HepG2 (cell line): ENCODE results near the gene RPLP2. TPM values are rescaled to one million over a fixed set of nuclear protein-coding genes. Genes with fewer than 3 reads are reported as not detected.
A peak's percentile ranks its signal among the peaks of the same experiment; 100 is the strongest.

Experiments used
- AKNA ChIP-seq: sonication (generic); formaldehyde crosslinking; IDR thresholded peaks from 2 replicates; pipeline ENCODE4 v1.4.0; 2020; ENCODE audit warnings: missing genetic modification reagents, borderline replicate concordance
- ATM ChIP-seq: fragments of 450-650 bp; IDR thresholded peaks from 2 replicates; pipeline ENCODE4 v1.7.1; 2017; ENCODE audit warnings: mild to moderate bottlenecking, borderline replicate concordance
- DNMT3B ChIP-seq: conservative IDR thresholded peaks from 2 replicates; pipeline ENCODE4 v1.6.1; 2016; ENCODE audit warnings: missing biosample characterization, control low read depth
- HNRNPL ChIP-seq: fragments of 200-400 bp; formaldehyde crosslinking; IDR thresholded peaks from 2 replicates; pipeline ENCODE4 v1.6.1; 2017; ENCODE audit warnings: mild to moderate bottlenecking, low read depth, low read length
- ISX ChIP-seq: sonication (generic); formaldehyde crosslinking; conservative IDR thresholded peaks from 2 replicates; pipeline ENCODE4 v1.5.0; 2020; ENCODE audit warnings: missing genetic modification reagents
- MEIS2 ChIP-seq: sonication (generic); formaldehyde crosslinking; IDR thresholded peaks from 2 replicates; pipeline ENCODE4 v1.9.0; 2021; ENCODE audit warnings: mild to moderate bottlenecking, missing genetic modification reagents
- NFYC ChIP-seq: IDR thresholded peaks from 2 replicates; pipeline ENCODE4 v1.6.1; 2016; ENCODE audit warnings: missing genetic modification reagents, missing compliant biosample characterization
- PRMT3 ChIP-seq: sonication (generic); formaldehyde crosslinking; IDR thresholded peaks from 2 replicates; pipeline ENCODE4 v1.8.1; 2022; ENCODE audit warnings: low read depth, mild to moderate bottlenecking, moderate library complexity, missing genetic modification reagents, borderline replicate concordance
- SNAI1 ChIP-seq: sonication (generic); formaldehyde crosslinking; IDR thresholded peaks from 2 replicates; pipeline ENCODE4 v1.5.0; 2020; ENCODE audit warnings: mild to moderate bottlenecking, missing genetic modification reagents, borderline replicate concordance
- TBX2 ChIP-seq: sonication (generic); formaldehyde crosslinking; IDR thresholded peaks from 2 replicates; pipeline ENCODE4 v1.5.0; 2020; ENCODE audit warnings: missing genetic modification reagents, mild to moderate bottlenecking, borderline replicate concordance
- THYN1 ChIP-seq: sonication (generic); formaldehyde crosslinking; IDR thresholded peaks from 2 replicates; pipeline ENCODE4 v1.8.1; 2023; ENCODE audit warnings: low read depth, mild to moderate bottlenecking, moderate library complexity, missing genetic modification reagents, borderline replicate concordance
- U2AF1 ChIP-seq: fragments of 200-400 bp; formaldehyde crosslinking; optimal IDR thresholded peaks from 2 replicates; pipeline ENCODE3; 2017; ENCODE audit warnings: mild to moderate bottlenecking, low read depth, low read length
- ZFX ChIP-seq: sonication (generic); formaldehyde crosslinking; IDR thresholded peaks from 2 replicates; pipeline ENCODE4 v1.4.0; 2020; ENCODE audit warnings: mild to moderate bottlenecking, low read depth, missing genetic modification reagents, moderate library complexity
- ZNF251 ChIP-seq: sonication (generic); formaldehyde crosslinking; IDR thresholded peaks from 2 replicates; pipeline ENCODE4 v1.9.0; 2021; ENCODE audit warnings: mild to moderate bottlenecking, missing genetic modification reagents
- ZNF430 ChIP-seq: sonication (generic); formaldehyde crosslinking; IDR thresholded peaks from 2 replicates; pipeline ENCODE4 v1.9.0; 2021; ENCODE audit warnings: mild to moderate bottlenecking, missing genetic modification reagents
- ZNF574 ChIP-seq: sonication (generic); formaldehyde crosslinking; IDR thresholded peaks from 2 replicates; pipeline ENCODE4 v1.4.0; 2020; ENCODE audit warnings: missing genetic modification reagents
- polyA plus RNA-seq, 8 experiments: library from polyadenylated mRNA; depleted of rRNA in 3 of 8; stranded (reverse) in 7 of 8; unstranded in 1 of 8; fragments of >200 nt; fragmentation: Illumina TruSeq in 4 of 8; extraction: Trizol in 4 of 8; gene quantifications; 2 replicates each; pipeline versions ENCODE4 v1.2.1 to v1.2.3, GENCODE V29; 2011 to 2016; ENCODE audit warnings: low read depth in 4 of 8, missing spikeins in 1 of 8, mixed read lengths in 1 of 8; ENCODE audit not compliant: insufficient read depth in 1 of 8
- total RNA-seq, 5 experiments: library from RNA; depleted of rRNA; stranded (reverse); fragments of >200 nt; fragmentation: Illumina TruSeq; extraction: Trizol; gene quantifications; 2 replicates each; pipeline ENCODE4 v1.2.3, GENCODE V29; 2016; ENCODE audit warnings: low read depth in 1 of 5

RPLP2 gene
- total and polyA plus RNA-seq, 2 of the 13 experiments (the other 11 are each of a cell fraction or from before 2014, with no cell fraction given): 978 to 2,106 TPM

- TF ChIP-seq AKNA (CRISPR knock-in tag) (no peak), U2AF1 (no peak), NFYC (CRISPR knock-in tag) (0 out of 2 replicates have a peak, but pooled peaks have one; percentile 28), MEIS2 (CRISPR knock-in tag) (0 out of 2 replicates have a peak, but pooled peaks have one; percentile 12), THYN1 (CRISPR knock-in tag) (no peak), HNRNPL (no peak), ISX (CRISPR knock-in tag) (no peak), ZNF574 (peak; percentile 13; the same call in 1 of the 2 replicates), ATM (no peak), ZNF251 (CRISPR knock-in tag) (no peak), PRMT3 (CRISPR knock-in tag) (no peak), DNMT3B (CRISPR knock-in tag) (no peak), ZNF430 (CRISPR knock-in tag) (no peak), TBX2 (CRISPR knock-in tag) (no peak), ZFX (CRISPR knock-in tag) (peak; percentile 53; the same call in 1 of the 2 replicates), SNAI1 (CRISPR knock-in tag) (no peak)
These were observed 13.9 kb upstream of the RPLP2 start (continued) for GRCh38 chr11:795634-796564.
